K562 (cell line): ENCODE data around the gene KIAA1958. TPM values are rescaled to one million over a fixed set of nuclear protein-coding genes. Genes with fewer than 3 reads are reported as not detected.

Experiments used
- ATAC-seq: fragments of 200-7000 bp; cut with Tn5 transposase; 3 replicates; pipeline ENCODE4 v1.9.1; 2020; ENCODE audit warnings: moderate library complexity
- BruUV-seq: library from RNA; stranded (reverse); fragments of 400-500 nt; replicated peaks from 2 replicates; lab custom pipeline; 2021; lab: Mats Ljungman, UMichigan
- CTCF ChIA-PET: fragments of 300-600 bp; formaldehyde crosslinking; extraction: SDS; loops from one replicate; lab custom pipeline; 2021; ENCODE audit warnings: low intra/inter-chr PET ratio; lab: Yijun Ruan, JAX
- POLR2A ChIA-PET: fragments of 300-600, 350-650 bp; sonication (Branson Sonifier 250); formaldehyde crosslinking; extraction: SDS; loops from one replicate; lab custom pipeline; 2021; ENCODE audit warnings: antibody characterized with exemption, inconsistent platforms; lab: Yijun Ruan, JAX
- DNase-seq, 4 experiments: peaks; one replicate each; pipeline versions ENCODE4 v3.0.0 to v3.0.0-alpha.2; 2011 to 2018; ENCODE audit warnings: low spot score in 3 of 4, mixed read lengths in 3 of 4; ENCODE audit errors: extremely low read depth in 1 of 4
- FAIRE-seq: peaks from 2 replicates; lab custom pipeline; 2011; peaks lifted over from hg19 to GRCh38; lab: Jason Lieb, UNC
- H2AFZ ChIP-seq: 2 replicates; pipeline ENCODE4 v1.6.0; 2011; ENCODE audit warnings: low read depth, low read length, control low read depth, inconsistent platforms
- H3K27ac ChIP-seq: fragments of 200-600 bp; 3 replicates; pipeline ENCODE4 v1.8.0; 2011; ENCODE audit warnings: low read depth, mild to moderate bottlenecking, control low read depth, inconsistent platforms, low read length, moderate library complexity, mixed read lengths; ENCODE audit errors: extremely low read depth
- H3K27me3 ChIP-seq, 2 experiments: fragments of 300-600 bp in 1 of 2; 2 replicates in 1 of 2; 3 replicates in 1 of 2; pipeline versions ENCODE4 v1.6.0 to v1.8.0; 2011; ENCODE audit warnings: inconsistent platforms in 2 of 2, low read length in 2 of 2, mild to moderate bottlenecking in 1 of 2, mixed read lengths in 1 of 2, moderate library complexity in 1 of 2; ENCODE audit not compliant: control insufficient read depth in 2 of 2, insufficient read depth in 2 of 2
- H3K36me3 ChIP-seq: fragments of 300-600 bp; 3 replicates; pipeline ENCODE4 v1.8.0; 2011; ENCODE audit warnings: mild to moderate bottlenecking, low read length, inconsistent platforms; ENCODE audit not compliant: control insufficient read depth, insufficient read depth
- H3K4me1 ChIP-seq, 2 experiments: fragments of 200-600 bp in 1 of 2; replicated peaks in 1 of 2; 2 replicates in 1 of 2; 3 replicates in 1 of 2; pipeline versions ENCODE4 v1.5.1 to v1.8.0; 2011; ENCODE audit warnings: inconsistent platforms in 2 of 2, low read length in 2 of 2, mild to moderate bottlenecking in 1 of 2, mixed read lengths in 1 of 2, moderate library complexity in 1 of 2; ENCODE audit not compliant: control insufficient read depth in 2 of 2, insufficient read depth in 2 of 2
- H3K4me2 ChIP-seq: 2 replicates; pipeline ENCODE4 v1.6.1; 2011; ENCODE audit warnings: low read length, control low read depth, inconsistent platforms, mixed read lengths; ENCODE audit not compliant: insufficient read depth
- H3K4me3 ChIP-seq: fragments of 200-600 bp; sonication (generic), shearing (Covaris generic); 2 replicates; pipeline ENCODE4 v1.5.1; 2016; ENCODE audit warnings: control low read depth, inconsistent platforms
- H3K79me2 ChIP-seq: fragments of 200-600 bp; 3 replicates; pipeline ENCODE4 v1.8.0; 2011; ENCODE audit warnings: low read length, inconsistent platforms; ENCODE audit not compliant: control insufficient read depth, insufficient read depth
- H3K9ac ChIP-seq, 2 experiments: 2 replicates each; pipeline versions ENCODE4 v1.6.0 to v1.6.1; 2011; ENCODE audit warnings: low read depth in 2 of 2, low read length in 2 of 2, control low read depth in 1 of 2, inconsistent platforms in 1 of 2, mild to moderate bottlenecking in 1 of 2, mixed read lengths in 1 of 2; ENCODE audit not compliant: insufficient read depth in 1 of 2
- H3K9me1 ChIP-seq: one replicate; pipeline ENCODE4 v1.6.0; 2011; ENCODE audit warnings: inconsistent platforms, mild to moderate bottlenecking, low read length, moderate library complexity; ENCODE audit not compliant: control insufficient read depth, insufficient read depth
- H3K9me3 ChIP-seq: replicated peaks from 2 replicates; pipeline ENCODE4 v1.5.1; 2011; ENCODE audit warnings: low read depth, low read length, inconsistent platforms; ENCODE audit not compliant: control insufficient read depth, insufficient read depth
- H4K20me1 ChIP-seq: replicated peaks from 2 replicates; pipeline ENCODE4 v1.6.1; 2011; ENCODE audit warnings: low read length, inconsistent platforms, mixed read lengths; ENCODE audit not compliant: control insufficient read depth, insufficient read depth
- ZNF121 ChIP-seq: sonication (generic); formaldehyde crosslinking; conservative IDR thresholded peaks from 2 replicates; pipeline ENCODE4 v1.8.0; 2022; ENCODE audit warnings: missing genetic modification reagents
- ZNF354B ChIP-seq: fragments of 250-450 bp; sonication (Bioruptor Pico); IDR thresholded peaks from 2 replicates; pipeline ENCODE4 v1.4.0; 2020
- WGBS: fragments of 100-300 bp; shearing (Covaris generic); methylation state at CpG from one replicate; pipeline ENCODE4 v1.1.6; 2016; ENCODE audit warnings: low coverage, mixed read lengths; ENCODE audit not compliant: insufficient coverage; ENCODE audit errors: missing lambda C conversion rate; 5-methylcytosine and 5-hydroxymethylcytosine counted together
- in situ Hi-C: fragments of 300-500 bp; cut with MboI; formaldehyde crosslinking; loops from 4 replicates; pipeline ENCODE4 v1.15.0; 2018; ENCODE audit warnings: inconsistent platforms, mixed read lengths
- intact Hi-C: fragments of 100-400 bp; cut with micrococcal nuclease; formaldehyde crosslinking; loops from 2 replicates; pipeline ENCODE4 v1.14.2; 2022
- polyA plus RNA-seq, 8 experiments: library from polyadenylated mRNA; depleted of rRNA in 4 of 8; stranded (reverse) in 5 of 8; unstranded in 3 of 8; fragments of >200 nt; fragmentation: Nextera tagmentation in 2 of 8; fragmentation: Illumina TruSeq in 1 of 8; extraction: Ambion mirVana in 2 of 8; extraction: Trizol in 1 of 8; gene quantifications; 2 replicates each; pipeline versions ENCODE4 v1.2.1 to v1.2.3, GENCODE V29; 2011 to 2014; ENCODE audit warnings: inconsistent platforms in 1 of 8, missing spikeins in 1 of 8
- total RNA-seq, 7 experiments: library from RNA; depleted of rRNA in 6 of 7; stranded (reverse); fragments of >200 nt in 6 of 7; fragmentation: Illumina TruSeq in 2 of 7; extraction: Trizol in 2 of 7; gene quantifications; 2 replicates each; pipeline versions ENCODE4 v1.2.1 to v1.2.3, GENCODE V29; 2011 to 2021; ENCODE audit warnings: low replicate concordance in 1 of 7

The KIAA1958 gene
- total and polyA plus RNA-seq, 9 of the 15 experiments (the other 6 are each of a cell fraction or from before 2014, with no cell fraction given), result 1.1 to 16.0 (median 10.1) TPM

DNA sequence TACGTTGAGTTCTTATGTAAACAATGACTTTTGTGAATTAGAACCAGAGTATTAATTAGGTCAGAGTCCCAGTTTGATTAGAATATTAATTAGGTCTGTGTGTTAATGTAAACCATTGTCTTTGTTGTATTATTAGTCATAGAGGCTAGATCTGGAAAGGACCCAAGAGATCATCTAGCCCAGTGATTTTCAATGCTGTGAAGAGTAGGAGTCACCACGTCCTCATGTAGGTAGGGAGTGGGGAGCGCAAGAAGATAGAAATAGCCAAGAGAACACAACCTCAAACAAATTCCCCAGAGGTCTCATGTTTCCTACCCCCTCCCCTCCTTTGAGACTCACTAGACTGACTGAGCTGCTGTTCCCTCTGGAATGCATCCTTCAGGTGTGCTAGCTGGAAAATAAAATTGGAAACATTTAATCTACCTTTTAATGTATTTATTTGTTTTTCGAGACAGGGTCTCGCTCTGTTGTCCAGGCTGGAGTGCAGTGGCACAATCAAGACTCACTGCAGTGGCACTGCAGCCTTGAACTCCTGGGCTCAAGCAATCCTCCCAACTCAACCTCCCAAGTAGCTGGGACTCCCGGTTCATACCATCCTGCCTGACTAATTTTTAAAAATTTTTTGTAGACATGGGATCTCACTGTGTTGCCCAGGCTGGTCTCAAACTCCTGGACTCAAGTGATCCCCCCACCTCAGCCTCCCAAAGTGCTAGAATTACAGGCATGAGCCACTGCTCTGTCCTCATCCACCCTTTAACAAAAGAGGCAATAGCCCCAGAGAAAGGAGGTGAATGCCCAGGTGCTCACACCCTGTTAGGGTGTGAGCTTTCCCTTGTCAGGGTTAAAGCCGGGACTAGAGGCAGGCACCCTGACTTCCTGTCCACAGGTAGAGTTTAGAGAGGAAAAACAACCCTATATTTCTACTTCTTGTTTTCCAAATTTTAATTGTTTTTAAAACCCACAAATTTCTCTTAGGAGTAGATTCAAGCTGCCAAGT lies 138.4 kb downstream of the KIAA1958 start:
- in situ Hi-C loops, result no loop called here
- Histone ChIP-seq H3K9me3 (no peaks in the 10 kb centered on the region), H4K20me1 (no peaks in the 10 kb centered on the region), H3K9ac (no peak overlapping the region), H3K4me2 (no peak overlapping the region), H3K79me2 (no peaks in the 10 kb centered on the region), H3K9me1 (no peaks in the 10 kb centered on the region), H3K27me3 (no peaks in the 10 kb centered on the region), H3K27ac (no peak overlapping the region), H3K4me3 (no peak overlapping the region), H2AFZ (no peak overlapping the region)
- FAIRE-seq, result no peak
- ChIA-PET POLR2A (interaction anchor here (1.3 kb wide), 1 partner anchor 26 kb away, joined by 4 read pairs; no protein-coding TSS in a partner anchor), CTCF (no interaction called here)
- no peak for DNase-seq
- BruUV-seq, result no TSS peak
- TF ChIP-seq ZNF354B (CRISPR knock-in tag) (no peak), ZNF121 (CRISPR knock-in tag) (peak; percentile 66)
- TF ChIP-seq, all 486 proteins: peak for 1
- H3K4me1 ChIP-seq, result no peaks in the 10 kb centered on the region; a peak in 1 of 5 replicates
- no peak for ATAC-seq
- 55% methylated on average over 7 of the region's 7 CpGs for WGBS
- intact Hi-C loops, result no loop called here
- H3K36me3 ChIP-seq, result no peaks in the 10 kb centered on the region
